Inferior parietal cortex (tissue), 1 donor: ENCODE results near the gene TCEAL7.
"Not testable (repeated sequence)": the region's sequence is repeated elsewhere in the genome, so short reads cannot be mapped to it uniquely, and the experiment has no call there.

Experiments
- DNase-seq: peaks from one replicate; pipeline ENCODE4 v3.0.0-alpha.2; 2016; ENCODE audit errors: extremely low spot score

The TCEAL7 gene, protein sequence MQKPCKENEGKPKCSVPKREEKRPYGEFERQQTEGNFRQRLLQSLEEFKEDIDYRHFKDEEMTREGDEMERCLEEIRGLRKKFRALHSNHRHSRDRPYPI

DNA sequence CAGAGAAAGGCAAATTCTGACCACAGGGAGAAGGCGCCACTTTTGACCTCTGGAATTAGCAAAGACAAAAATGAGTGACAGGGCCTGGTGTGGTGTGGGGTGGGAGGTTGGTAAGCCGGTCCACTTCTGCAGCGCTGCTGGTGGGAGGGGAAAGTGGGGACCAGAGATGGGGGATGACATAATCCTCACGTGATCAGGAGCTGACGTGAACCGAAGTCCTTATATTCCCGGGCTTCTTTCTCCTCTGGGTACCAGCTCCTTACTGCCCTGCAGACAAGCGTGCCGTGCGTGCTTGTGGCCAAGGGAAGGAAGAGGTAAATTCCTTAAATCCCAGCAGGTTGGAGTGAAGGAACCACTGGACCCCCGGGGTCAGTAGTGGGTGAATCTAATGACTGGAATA is at the start of gene TCEAL7:
Gene TCEAL7, plus strand, starts transcription at position 249 of the 400 bp plus-strand sequence. CDS start 1,165 bp downstream, outside the sequence.
- DNase-seq = peak; percentile 71

- DNase-seq = no peak
Observed at GRCh38 chrX:103293118-103293517, 36.9 kb upstream of the TCEAL7 start.

- no peak for DNase-seq
Observed at GRCh38 chrX:103304705-103305104, 25.3 kb upstream of the TCEAL7 start.

- not testable (repeated sequence) for DNase-seq
Observed at GRCh38 chrX:103305666-103306065, 24.4 kb upstream of the TCEAL7 start.

- DNase-seq = no peak
Observed at GRCh38 chrX:103309860-103310554, 20.0 kb upstream of the TCEAL7 start.

DNA sequence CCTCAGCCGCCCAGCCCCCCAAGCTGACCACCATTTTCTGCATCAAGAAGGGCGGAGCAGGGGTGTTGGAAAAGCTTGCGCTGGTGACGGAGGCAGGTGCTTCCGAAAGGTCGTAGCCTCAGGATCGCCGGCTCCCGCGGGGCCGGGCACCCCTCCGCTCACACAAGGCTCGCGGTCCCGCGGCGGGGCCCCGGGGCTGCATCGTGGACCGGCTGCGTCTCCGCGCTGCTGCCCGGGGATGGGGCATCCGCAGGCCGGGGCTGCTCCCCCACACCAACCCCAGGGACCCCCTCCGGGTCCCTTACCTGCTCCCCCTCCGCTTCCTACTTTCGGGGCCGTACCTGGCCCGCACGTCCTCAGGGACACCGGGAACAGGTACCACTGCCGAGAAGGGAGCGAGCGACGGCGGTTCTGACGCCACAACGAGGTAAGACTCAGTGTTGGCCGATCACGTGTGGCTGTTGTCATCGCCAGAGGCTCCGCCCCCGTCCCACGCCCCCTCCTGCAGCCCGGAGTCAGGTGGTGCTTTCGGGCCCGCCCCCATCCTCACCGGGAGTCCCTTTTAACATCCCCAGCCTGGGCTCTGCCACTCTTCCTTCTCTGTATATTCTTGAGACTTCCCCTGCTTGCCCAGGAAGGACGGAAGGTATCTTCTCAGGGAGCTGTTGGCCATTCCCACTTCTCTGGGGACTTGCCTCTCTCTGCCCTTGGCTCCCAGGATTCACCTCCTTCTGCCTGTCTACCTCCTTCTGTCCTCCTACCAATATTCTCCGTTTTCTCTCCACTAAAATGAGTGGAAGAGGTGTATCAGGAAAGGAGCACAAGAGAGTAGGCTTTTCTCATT is 19.3 kb upstream of the TCEAL7 start, which contains the start of gene BEX2:
Gene BEX2, minus strand, starts transcription at position 436 of the 844 bp plus-strand sequence. CDS start 1,014 bp downstream, outside the sequence.
- peak; percentile 60 for DNase-seq

DNA sequence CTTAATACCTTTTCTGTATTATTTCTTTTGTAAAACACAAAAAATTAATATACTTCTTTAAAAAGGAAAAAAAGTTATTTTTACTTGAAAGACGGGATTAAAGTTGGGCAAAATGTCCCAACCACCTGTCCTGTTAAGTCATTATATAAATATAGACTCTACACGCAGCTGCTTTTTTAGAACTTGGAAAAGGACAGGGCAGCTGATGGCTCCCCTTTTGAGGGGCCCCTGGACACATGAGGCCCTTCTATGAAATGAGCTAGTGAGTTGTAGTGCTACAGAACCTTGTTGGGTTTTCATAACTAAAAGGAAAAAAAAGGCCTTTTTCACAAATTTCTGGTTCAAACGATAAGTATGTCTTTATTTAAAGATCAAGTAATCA is 18.6 kb upstream of the TCEAL7 start:
- DNase-seq = no peak

DNA sequence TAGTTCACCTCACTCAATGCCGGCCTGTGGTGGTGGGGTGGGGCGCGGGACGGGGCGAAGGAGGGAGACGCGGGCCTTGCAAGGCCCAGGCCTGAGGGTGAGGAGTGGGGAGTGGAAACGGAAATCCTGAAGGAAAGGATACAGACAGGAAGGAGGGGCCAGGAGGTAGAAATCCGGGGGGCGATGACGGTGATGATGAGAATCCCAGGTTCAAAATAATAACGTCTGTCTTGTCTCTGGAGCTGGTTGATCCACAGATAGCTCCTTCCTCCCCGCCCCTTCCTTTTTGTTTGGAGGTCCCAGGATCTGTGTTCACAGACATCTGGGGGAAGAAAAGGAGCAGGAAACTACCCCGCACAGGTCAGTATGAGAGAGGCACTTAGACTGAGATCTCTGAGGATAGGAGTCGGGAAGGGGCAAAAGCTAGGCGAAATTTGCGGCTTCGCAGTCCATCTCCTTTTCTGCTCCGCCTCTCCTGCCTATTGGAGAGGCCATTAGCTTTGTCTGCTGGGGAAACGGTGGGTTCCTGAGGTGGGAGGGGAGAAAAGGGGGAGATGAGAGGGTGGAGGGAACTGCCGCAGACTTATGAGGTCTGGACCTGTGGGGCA is 746 bp downstream of the TCEAL7 start:
- DNase-seq = no peak

- no peak for DNase-seq
Observed at GRCh38 chrX:103338663-103339062, 8.6 kb downstream of the TCEAL7 start.

DNA sequence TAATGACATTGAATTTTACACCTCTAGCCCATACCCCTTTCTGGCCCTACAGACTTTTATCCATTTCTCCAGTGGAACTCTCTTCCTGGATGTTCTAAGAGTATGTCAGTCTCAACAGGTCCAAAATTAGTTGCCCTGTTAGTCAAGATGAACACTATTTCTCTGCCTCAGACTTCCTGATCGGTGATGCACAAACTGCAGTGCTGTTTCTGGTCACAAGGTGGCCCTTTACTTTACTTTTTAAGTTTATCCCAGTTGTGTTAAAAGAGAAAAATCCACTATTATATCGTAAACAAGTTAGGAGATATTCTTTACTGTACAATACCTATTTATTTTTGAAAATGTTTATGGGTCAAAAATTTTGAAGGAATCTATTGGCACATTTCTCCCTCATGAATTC is 13.1 kb downstream of the TCEAL7 start:
- peak; percentile 60 for DNase-seq

DNA sequence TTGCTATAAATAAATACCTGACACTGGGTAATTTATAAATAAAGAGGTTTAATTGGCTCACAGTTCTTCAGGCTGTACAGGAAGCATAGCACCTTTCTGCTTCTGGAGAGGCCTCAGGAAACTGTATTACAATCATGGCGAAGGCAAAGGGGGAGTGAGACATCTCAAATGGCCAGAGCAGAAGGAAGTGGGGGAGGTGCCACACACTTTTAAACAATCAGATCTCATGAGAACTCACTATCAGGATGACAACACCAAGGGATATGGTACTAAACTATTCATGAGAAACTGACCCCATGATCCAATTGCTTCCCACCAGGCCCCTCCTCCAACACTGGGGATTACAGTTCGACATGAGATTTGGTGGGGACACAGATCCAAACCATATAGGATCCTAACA is 14.6 kb downstream of the TCEAL7 start:
- DNase-seq = no peak

DNA sequence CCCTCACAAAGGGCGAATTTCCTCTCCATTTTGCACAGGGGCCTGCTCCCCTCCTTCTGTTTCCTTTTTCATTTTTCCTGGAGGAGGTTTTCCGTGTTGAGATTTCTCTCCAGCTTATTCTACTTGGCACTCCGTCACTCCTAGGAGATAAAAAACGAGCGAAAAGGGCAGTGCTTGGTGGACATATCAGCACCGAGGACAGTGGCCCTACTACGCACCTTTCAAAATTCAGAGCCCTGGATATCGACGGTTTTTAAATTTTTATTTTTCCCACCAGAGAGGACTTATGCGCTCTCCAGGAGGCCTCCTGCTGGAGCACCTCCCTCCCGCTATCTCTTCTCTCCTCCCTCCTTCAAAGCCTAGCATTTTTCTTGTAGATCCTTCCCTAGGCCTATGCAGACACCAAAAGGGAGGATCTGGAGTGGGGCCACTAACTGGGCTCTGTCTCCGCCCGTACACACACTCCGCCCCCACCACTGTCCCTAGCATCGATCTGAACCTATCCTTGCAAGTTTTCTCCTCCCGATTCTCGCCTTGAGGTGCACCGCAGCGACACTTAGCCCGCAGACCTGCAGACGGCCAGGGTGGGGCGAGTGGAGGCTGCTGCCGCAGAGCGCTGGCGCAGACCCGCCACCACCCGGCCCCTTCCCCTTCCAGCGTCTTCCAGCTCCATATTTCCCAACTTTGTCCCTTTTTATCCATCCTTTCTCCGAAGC is 17.8 kb downstream of the TCEAL7 start:
- no peak for DNase-seq

DNA sequence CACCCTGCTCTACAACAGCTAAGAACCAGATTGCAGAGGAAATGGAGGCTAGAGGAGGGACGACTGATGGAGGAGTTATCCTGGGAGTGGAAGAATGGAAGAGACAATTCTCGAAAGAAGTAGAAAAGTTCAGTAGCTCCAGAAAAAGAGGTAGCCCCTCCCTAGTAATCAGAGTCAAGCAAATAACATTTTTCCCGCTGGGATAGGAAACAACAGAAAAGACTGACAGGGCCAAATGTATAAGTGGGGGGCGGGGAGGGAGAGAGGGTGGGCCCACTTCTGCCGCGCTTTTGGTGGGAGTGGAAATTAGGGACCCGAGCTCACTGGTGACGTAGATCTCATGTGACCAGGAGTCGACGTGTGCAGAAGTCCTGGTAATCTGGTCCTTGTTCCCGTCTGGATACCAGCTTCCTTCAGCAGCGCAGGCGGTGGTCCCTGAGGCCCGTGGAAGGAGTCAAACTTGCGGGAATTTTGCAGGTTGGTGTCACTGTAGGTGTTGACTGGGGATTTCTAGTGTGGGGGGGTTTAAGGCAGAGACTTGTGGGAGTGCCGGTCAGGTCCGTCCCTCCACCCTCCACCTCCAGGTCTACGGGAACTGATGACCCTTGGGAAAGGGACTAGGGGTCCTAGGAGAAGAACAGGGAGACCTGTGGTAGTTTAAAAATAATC is 26.2 kb downstream of the TCEAL7 start, which contains the start of gene TCEAL9:
Gene TCEAL9, plus strand, starts transcription at position 377 of the 669 bp plus-strand sequence. CDS start 1,179 bp downstream, outside the sequence.
- DNase-seq = peak; percentile 58

- DNase-seq = no peak
Observed at GRCh38 chrX:103356858-103357257, 26.8 kb downstream of the TCEAL7 start.

DNA sequence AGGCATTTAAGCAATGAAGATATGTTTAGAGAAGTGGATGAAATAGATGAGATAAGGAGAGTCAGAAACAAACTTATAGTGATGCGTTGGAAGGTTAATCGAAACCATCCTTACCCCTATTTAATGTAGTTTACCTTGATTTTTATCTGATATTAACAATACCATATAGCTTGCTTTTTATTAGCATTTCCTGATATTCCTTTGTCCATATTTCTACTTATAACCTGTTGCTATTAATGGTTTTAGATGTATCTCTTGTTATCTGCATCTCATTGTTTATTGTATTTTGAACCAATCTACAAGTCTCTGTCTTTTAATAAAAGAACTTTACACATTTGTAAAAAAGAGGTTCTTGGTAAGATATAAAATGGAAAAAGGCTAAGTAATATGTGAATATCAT is 27.8 kb downstream of the TCEAL7 start:
- no peak for DNase-seq

- not testable (repeated sequence) for DNase-seq
Observed at GRCh38 chrX:103359605-103360004, 29.6 kb downstream of the TCEAL7 start.

DNA sequence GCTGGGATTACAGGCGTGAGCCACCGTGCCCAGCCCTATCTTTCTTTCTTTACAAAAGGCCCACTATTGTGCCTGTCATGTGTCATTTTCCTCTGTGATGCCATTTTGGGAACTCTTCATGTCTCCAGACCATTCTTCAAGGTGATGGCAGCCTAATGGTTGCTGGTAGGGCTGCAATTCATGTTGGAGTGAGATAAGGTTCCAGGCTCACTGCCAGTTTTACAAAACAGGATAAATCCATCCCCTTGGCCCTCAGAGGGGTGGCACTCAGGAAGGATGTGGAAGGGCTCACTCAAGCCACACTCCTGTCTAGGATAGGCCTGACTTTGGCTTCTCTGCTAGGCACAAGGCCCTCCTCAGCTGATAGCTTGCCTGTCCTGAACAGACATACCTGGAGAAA is 30.1 kb downstream of the TCEAL7 start:
- DNase-seq = no peak

DNA sequence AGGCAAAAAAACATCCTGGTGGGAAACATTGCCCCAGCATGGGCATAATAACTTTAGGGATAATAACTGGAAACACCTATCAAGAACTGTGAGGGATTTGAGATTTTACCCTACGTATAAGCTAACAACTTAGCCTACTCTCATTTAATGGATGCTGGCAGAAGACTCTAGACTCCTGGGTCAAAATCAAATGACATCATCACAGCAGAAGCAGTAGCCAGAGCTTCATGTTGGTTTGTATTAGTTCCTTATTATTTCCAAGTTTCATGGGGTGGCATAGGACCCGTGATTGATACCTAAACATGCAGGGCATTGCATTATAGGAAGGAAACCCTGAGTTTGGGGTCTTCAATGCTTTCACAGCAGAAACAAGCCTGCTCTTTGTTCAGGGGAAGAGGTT is 30.9 kb downstream of the TCEAL7 start:
- DNase-seq = no peak

GRCh38 chrX:103361798-103362197 is 31.8 kb downstream of the TCEAL7 start:
- DNase-seq = no peak

GRCh38 chrX:103362474-103362873 is 32.4 kb downstream of the TCEAL7 start:
- DNase-seq = no peak

DNA sequence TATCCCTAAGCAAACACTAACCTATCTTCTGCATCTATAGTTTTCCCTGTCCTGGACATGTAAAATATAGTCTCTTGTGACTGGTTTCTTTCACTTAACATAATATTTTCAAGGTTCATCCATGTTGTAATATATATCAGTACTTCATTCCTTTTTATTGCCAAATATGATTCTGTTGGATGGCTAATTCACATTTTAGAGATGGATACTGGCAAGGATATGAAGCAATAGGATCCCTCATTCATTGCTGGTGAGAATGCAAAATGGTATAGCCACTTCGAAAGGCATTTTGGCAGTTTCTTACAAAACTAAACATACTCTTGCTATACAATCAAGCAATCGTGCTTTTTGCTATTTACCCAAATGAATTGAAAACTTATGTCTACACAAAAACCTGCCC is 33.0 kb downstream of the TCEAL7 start:
- DNase-seq = no peak
